ENCODE measurements around the gene CBX6. TPM values are rescaled to one million over a fixed set of nuclear protein-coding genes. Genes with fewer than 3 reads are reported as not detected.

CBX6 gene
- total and polyA plus RNA-seq, 2 of the 8 experiments (the other 6 are each of a cell fraction or from before 2014, with no cell fraction given): 10.6 to 27.5 TPM

DNA sequence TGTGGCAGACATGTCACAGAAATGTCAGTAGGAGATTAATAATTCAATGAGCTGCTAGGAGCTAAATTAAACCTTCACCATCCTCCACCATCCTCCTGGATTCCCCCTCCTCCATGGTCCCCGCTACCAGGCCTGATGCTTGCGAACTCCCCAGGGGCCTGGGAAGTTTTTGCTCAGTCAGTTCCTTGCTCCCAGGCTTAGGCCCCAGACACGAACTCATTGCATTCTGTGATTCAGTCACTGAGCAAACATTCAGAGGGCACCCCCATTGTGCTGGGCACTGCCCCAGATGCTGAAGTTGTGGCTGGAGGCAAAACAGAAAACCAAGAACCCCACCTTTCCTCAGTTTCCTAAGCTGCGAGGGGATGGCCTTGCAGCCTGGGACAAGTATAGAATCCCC is 42.5 kb downstream of the CBX6 start:
- H4K20me1 ChIP-seq (replicated peaks in 1 of 2; ENCODE audit: control insufficient read depth in 1 of 2, insufficient read depth in 2 of 2, low read length in 2 of 2): peaks cover 0 to 1% of the 10 kb centered on the region in 2 experiments
- no peaks in the 10 kb centered on the region for H3K79me2 ChIP-seq (ENCODE audit: control insufficient read depth in 1 of 2, insufficient read depth in 2 of 2, low read length in 2 of 2)
- TF ChIP-seq CHD1 (IDR thresholded peaks at IDR 0.05; ENCODE audit: low read depth, low read length) (no peak), CHD2 (IDR thresholded peaks at IDR 0.05; ENCODE audit: low read length) (no peak), TCF12 (IDR thresholded peaks at IDR 0.05; ENCODE audit: low read depth, low read length) (no peak), NRF1 (IDR thresholded peaks at IDR 0.05; ENCODE audit: low read depth, low read length) (no peak), SIN3A (conservative IDR thresholded peaks at IDR 0.05 in 1 of 2, IDR thresholded peaks at IDR 0.05 in 1 of 2; ENCODE audit: low read depth in 1 of 2, low read length in 2 of 2) (no peak)
- H3K36me3 ChIP-seq (ENCODE audit: control insufficient read depth in 2 of 4, insufficient read depth in 4 of 4, low read length in 3 of 4): no peaks in the 10 kb centered on the region
- H3K14ac ChIP-seq (ENCODE audit: insufficient read length): no peak overlapping the region
- H3K4me1 ChIP-seq (replicated peaks in 1 of 4; ENCODE audit: control insufficient read depth in 3 of 4, insufficient read depth in 4 of 4, low read length in 3 of 4): peaks cover 0 to 6% (median 2%) of the 10 kb centered on the region in 4 experiments; a peak in 2 of 7 replicates
- WGBS, 2 experiments (ENCODE audit: extremely low coverage in 1 of 2, insufficient coverage in 1 of 2, insufficient read length in 1 of 2, insufficient replicate concordance in 2 of 2, low coverage in 1 of 2, low lambda C conversion rate in 2 of 2, missing lambda C conversion rate in 1 of 2): 95% methylated on average over 4 of the region's 4 CpGs; no CpG with 5 or more reads in 1 of the 2 experiments
- no peak overlapping the region for H3K4ac ChIP-seq (replicated peaks; ENCODE audit: insufficient read length, low read depth, low read length)
- H3K9ac ChIP-seq (replicated peaks in 1 of 4; ENCODE audit: extremely low read depth in 1 of 4, low read depth in 3 of 4, low read length in 3 of 4): no peak overlapping the region
- H3K27me3 ChIP-seq (replicated peaks in 1 of 4; ENCODE audit: control insufficient read depth in 3 of 4, extremely low read depth in 1 of 4, insufficient read depth in 3 of 4, low read length in 3 of 4): no peaks in the 10 kb centered on the region
- DNase-seq (ENCODE audit: low read depth in 1 of 2, low spot score in 2 of 2) (no peak), FAIRE-seq (no peak)
- H3K18ac ChIP-seq (ENCODE audit: extremely low read depth, low read length): no peak overlapping the region
- H4K91ac ChIP-seq (replicated peaks; ENCODE audit: insufficient read length, low read length): no peak overlapping the region
- no peak overlapping the region for H3K4me2 ChIP-seq (ENCODE audit: insufficient read depth in 1 of 2, low read depth in 2 of 2, low read length in 2 of 2)
- H3K56ac ChIP-seq (replicated peaks; ENCODE audit: insufficient read length, low read depth, low read length): no peak overlapping the region
- H2AK5ac ChIP-seq (ENCODE audit: low read depth, low read length): no peak overlapping the region
- no peak overlapping the region for H2BK5ac ChIP-seq (ENCODE audit: low read depth, low read length)
- no peak overlapping the region for H4K5ac ChIP-seq (ENCODE audit: insufficient read length, low read depth, low read length)
- H3K23ac ChIP-seq (ENCODE audit: insufficient read length): no peak overlapping the region
- no peak overlapping the region for H2BK120ac ChIP-seq (replicated peaks; ENCODE audit: low read depth, low read length)
- no peak overlapping the region for H4K8ac ChIP-seq (ENCODE audit: extremely low read depth, insufficient read depth, low read length)
- H3K27ac ChIP-seq (ENCODE audit: low read depth, low read length): no peak overlapping the region
- no peak overlapping the region for H3K4me3 ChIP-seq (ENCODE audit: extremely low read depth in 1 of 4, insufficient read depth in 2 of 4, low read depth in 3 of 4, low read length in 4 of 4)
- no peak overlapping the region for H2BK20ac ChIP-seq (ENCODE audit: low read length)
- no peak overlapping the region for H2BK15ac ChIP-seq (ENCODE audit: low read length)
- ChIA-PET POLR2A (ENCODE audit: partially characterized antibody) (interaction anchor here (1.1 to 1.2 kb wide), 2 partner anchors 10 to 61 kb away, joined by 3 read pairs; no protein-coding TSS in a partner anchor), CTCF (ENCODE audit: partially characterized antibody) (interaction anchor here (0.8 to 6.8 kb wide), 7 partner anchors 7 to 60 kb away, joined by 3 to 53 read pairs (median 3); no protein-coding TSS in a partner anchor)
- H3K79me1 ChIP-seq (ENCODE audit: low read depth, low read length): peaks cover 3% of the 10 kb centered on the region; the same call in 1 of the 2 replicates
- peaks cover 1% of the 10 kb centered on the region; the same call in 1 of the 2 replicates for H3K23me2 ChIP-seq (ENCODE audit: low read depth, low read length)
- no peak overlapping the region for H2AFZ ChIP-seq (ENCODE audit: low read length)
- H3K9me3 ChIP-seq (ENCODE audit: insufficient read depth in 2 of 2, low read depth in 1 of 2, low read length in 1 of 2): no peaks in the 10 kb centered on the region
- H2BK12ac ChIP-seq (ENCODE audit: low read depth, low read length): no peak overlapping the region
